Measurements from ENCODE around the gene CEP164. TPM values are rescaled to one million over a fixed set of nuclear protein-coding genes. Genes with fewer than 3 reads are reported as not detected.
A peak's percentile ranks its signal among the peaks of the same experiment; 100 is the strongest.

The CEP164 gene
- total and polyA plus RNA-seq, 2 of the 4 experiments (the other 2 are of a cell fraction), result 23.3 to 26.9 TPM

- in situ Hi-C loops (cut with MboI; ENCODE audit: low sequenced_read_pairs), result no loop called here
Measured at GRCh38 chr11:117433717-117434116, 106.1 kb downstream of the CEP164 start.

More at GRCh38 chr11:117433717-117434116, 106.1 kb downstream of the CEP164 start:
- no peak overlapping the region for H3K9ac ChIP-seq (ENCODE audit: low read depth, low read length)
- H3K9me1 ChIP-seq (ENCODE audit: insufficient read depth, low read length), result no peaks in the 10 kb centered on the region
- H3K23ac ChIP-seq (ENCODE audit: low read depth, low read length), result no peak overlapping the region
- no peaks in the 10 kb centered on the region for H3K4me1 ChIP-seq (ENCODE audit: control insufficient read depth, insufficient read depth, low read length)
- no peak for DNase-seq
- H4K8ac ChIP-seq (ENCODE audit: low read depth in 2 of 2, low read length in 2 of 2), result no peak overlapping the region
- no peak overlapping the region for H3K18ac ChIP-seq (ENCODE audit: low read depth, low read length)
- H2AFZ ChIP-seq (replicated peaks; ENCODE audit: low read length, poor library complexity), result no peak overlapping the region
- ChIA-PET CTCF (no interaction called here), POLR2A (ENCODE audit: unreplicated experiment) (no interaction called here)
- no peak overlapping the region for H3K27ac ChIP-seq (ENCODE audit: insufficient read depth, low read length)
- no peak for ATAC-seq (ENCODE audit: low read depth)
- H3K4me3 ChIP-seq (ENCODE audit: insufficient read depth, low read depth, low read length), result no peak overlapping the region
- H2AK5ac ChIP-seq (ENCODE audit: low read depth, low read length), result no peak overlapping the region
- no peaks in the 10 kb centered on the region for H3K36me3 ChIP-seq (ENCODE audit: control insufficient read depth, insufficient read depth, low read length)
- H2BK20ac ChIP-seq (ENCODE audit: low read depth, low read length), result no peak overlapping the region
- intact Hi-C loops (cut with micrococcal nuclease), result no loop called here
- H4K91ac ChIP-seq (ENCODE audit: insufficient read depth, low read depth, low read length), result no peak overlapping the region
- H4K20me1 ChIP-seq (ENCODE audit: insufficient read depth, low read length), result no peaks in the 10 kb centered on the region
- no peak overlapping the region for H2BK15ac ChIP-seq (ENCODE audit: low read depth, low read length)
- H3K4ac ChIP-seq (ENCODE audit: low read depth, low read length), result no peak overlapping the region
- H2BK120ac ChIP-seq (ENCODE audit: low read depth, low read length), result no peak overlapping the region
- no peaks in the 10 kb centered on the region for H3K79me1 ChIP-seq (ENCODE audit: low read depth in 1 of 2, low read length in 2 of 2)
- H2AK9ac ChIP-seq (replicated peaks; ENCODE audit: low read depth, low read length, poor library complexity), result no peak overlapping the region
- no TSS peak for BruUV-seq (replicated peaks)
- H3K27me3 ChIP-seq (ENCODE audit: control insufficient read depth, insufficient read depth, low read length), result peaks cover 30% of the 10 kb centered on the region
- no peaks in the 10 kb centered on the region for H3K9me3 ChIP-seq (ENCODE audit: control insufficient read depth, insufficient read depth, low read length)
- dilution Hi-C loops (cut with HindIII; ENCODE audit: low sequenced_read_pairs, unreplicated experiment), result no loop called here
- H3K4me2 ChIP-seq (ENCODE audit: low read depth, low read length), result no peak overlapping the region
- TF ChIP-seq BHLHE40 (IDR thresholded peaks at IDR 0.05; ENCODE audit: low read depth, low read length), result no peak
- no peak for TF ChIP-seq MAZ (IDR thresholded peaks at IDR 0.05; ENCODE audit: borderline replicate concordance, low read depth, low read length)
- TF ChIP-seq SMC3 (IDR thresholded peaks at IDR 0.05; ENCODE audit: low read depth, low read length), result no peak
- TF ChIP-seq RAD21 (IDR thresholded peaks at IDR 0.05; ENCODE audit: low read length), result no peak
- TF ChIP-seq ELK1 (IDR thresholded peaks at IDR 0.05; ENCODE audit: borderline replicate concordance, low read depth, low read length), result no peak
- no peak for TF ChIP-seq CHD1 (IDR thresholded peaks at IDR 0.05; ENCODE audit: low read depth, low read length)
- TF ChIP-seq, protein P1, sequence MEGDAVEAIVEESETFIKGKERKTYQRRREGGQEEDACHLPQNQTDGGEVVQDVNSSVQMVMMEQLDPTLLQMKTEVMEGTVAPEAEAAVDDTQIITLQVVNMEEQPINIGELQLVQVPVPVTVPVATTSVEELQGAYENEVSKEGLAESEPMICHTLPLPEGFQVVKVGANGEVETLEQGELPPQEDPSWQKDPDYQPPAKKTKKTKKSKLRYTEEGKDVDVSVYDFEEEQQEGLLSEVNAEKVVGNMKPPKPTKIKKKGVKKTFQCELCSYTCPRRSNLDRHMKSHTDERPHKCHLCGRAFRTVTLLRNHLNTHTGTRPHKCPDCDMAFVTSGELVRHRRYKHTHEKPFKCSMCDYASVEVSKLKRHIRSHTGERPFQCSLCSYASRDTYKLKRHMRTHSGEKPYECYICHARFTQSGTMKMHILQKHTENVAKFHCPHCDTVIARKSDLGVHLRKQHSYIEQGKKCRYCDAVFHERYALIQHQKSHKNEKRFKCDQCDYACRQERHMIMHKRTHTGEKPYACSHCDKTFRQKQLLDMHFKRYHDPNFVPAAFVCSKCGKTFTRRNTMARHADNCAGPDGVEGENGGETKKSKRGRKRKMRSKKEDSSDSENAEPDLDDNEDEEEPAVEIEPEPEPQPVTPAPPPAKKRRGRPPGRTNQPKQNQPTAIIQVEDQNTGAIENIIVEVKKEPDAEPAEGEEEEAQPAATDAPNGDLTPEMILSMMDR (conservative IDR thresholded peaks at IDR 0.05; ENCODE audit: low read depth, low read length), result no peak
- TF ChIP-seq RCOR1 (IDR thresholded peaks at IDR 0.05; ENCODE audit: insufficient replicate concordance, low read length), result no peak
- TF ChIP-seq POLR2A (IDR thresholded peaks at IDR 0.05; ENCODE audit: low read depth, low read length), result no peak
- TF ChIP-seq RFX5 (IDR thresholded peaks at IDR 0.05; ENCODE audit: low read depth, low read length), result no peak
- TF ChIP-seq CEBPB (IDR thresholded peaks at IDR 0.05; ENCODE audit: low read depth, low read length), result no peak
- H2BK5ac ChIP-seq (ENCODE audit: low read depth, low read length, poor library complexity, severe bottlenecking), result peak overlapping the region; percentile 29
- no peak overlapping the region for H3K56ac ChIP-seq (ENCODE audit: extremely low read depth, insufficient read depth, low read length)
- H3K14ac ChIP-seq (replicated peaks; ENCODE audit: low read depth, low read length), result no peak overlapping the region
- H4K5ac ChIP-seq (ENCODE audit: low read depth, low read length), result no peak overlapping the region

Data from IMR-90 (cell line).